ENCODE results near the gene CDCA3. TPM values are rescaled to one million over a fixed set of nuclear protein-coding genes. Genes with fewer than 3 reads are reported as not detected.

Gene CDCA3
- total and polyA plus RNA-seq, 2 of the 13 experiments (the other 11 are each of a cell fraction or from before 2014, with no cell fraction given): 32.7 to 56.5 TPM

- TF ChIP-seq ZNF816 (CRISPR knock-in tag; IDR thresholded peaks at IDR 0.05; ENCODE audit: borderline replicate concordance): no peak
- TF ChIP-seq ZBTB38 (CRISPR knock-in tag; IDR thresholded peaks at IDR 0.05): no peak
These were observed 1.7 kb upstream of the CDCA3 start (continued) for GRCh38 chr12:6852651-6853354.

- Histone ChIP-seq H3K4me2 (ENCODE audit: low read depth, low read length) (peak within 1 kb of the TSS; percentile 92), H3K4me1 (ENCODE audit: insufficient read depth, low read length) (peaks cover 33% of the 10 kb centered on the region), H3K27ac (ENCODE audit: extremely low read length, insufficient read depth, low read length) (peak within 1 kb of the TSS; percentile 82), H3K9ac (ENCODE audit: insufficient read depth, low read depth, low read length) (peak within 1 kb of the TSS; percentile 86), H3K27me3 (ENCODE audit: control insufficient read depth in 1 of 2, insufficient read depth in 2 of 2, low read length in 2 of 2) (no peaks in the 10 kb centered on the region), H2AFZ (ENCODE audit: low read length) (peak within 1 kb of the TSS; percentile 25), H4K20me1 (ENCODE audit: insufficient read depth, low read length) (no peaks in the 10 kb centered on the region; the same call in 1 of the 2 replicates), H3K36me3 (replicated peaks in 1 of 2; ENCODE audit: control insufficient read depth in 1 of 2, insufficient read depth in 2 of 2, low read length in 2 of 2) (peaks cover 8 to 48% of the 10 kb centered on the region in 2 experiments), H3K9me3 (ENCODE audit: low read length) (no peaks in the 10 kb centered on the region), H3K4me3 (replicated peaks in 1 of 3; ENCODE audit: insufficient read depth in 1 of 3, low read depth in 2 of 3, low read length in 3 of 3) (peak within 1 kb of the TSS; percentile 79 to 95 (median 85)), H3K79me2 (ENCODE audit: insufficient read depth, low read length) (peaks cover 37% of the 10 kb centered on the region)
- FAIRE-seq (no peak), DNase-seq (ENCODE audit: low spot score) (peak; percentile 98), ATAC-seq (peak; percentile 86)
- BruUV-seq (replicated peaks): TSS peak; percentile 73
- WGBS (ENCODE audit: low lambda C conversion rate): 2% methylated on average over 12 of the region's 65 CpGs
- in situ Hi-C loops (cut with HindIII; ENCODE audit: extremely low pct_ligation_motif_present, low pct_unique_long_range_greater_than_20kb): no loop called here
- CTCF ChIA-PET (ENCODE audit: low intra/inter-chr PET ratio, low total read pairs): interaction anchor here (0.9 kb wide), 1 partner anchor 17 kb away, joined by 3 read pairs; no protein-coding TSS in a partner anchor
- intact Hi-C loops (cut with micrococcal nuclease; ENCODE audit: unreplicated experiment): loop anchor here (1.0 to 2.0 kb wide), 2 partner anchors 17 to 21 kb away; partner anchors contain the start of gene SPSB2
- POLR2A ChIA-PET: interaction anchor here (0.8 to 5.2 kb wide), 28 partner anchors 9 to 318 kb away, joined by 3 to 132 read pairs (median 10); partner anchors contain the start of genes C12orf57, COPS7A, GAPDH and GNB3
- TF ChIP-seq ZNF225 (CRISPR knock-in tag; IDR thresholded peaks at IDR 0.05) (no peak), ZFP91 (CRISPR knock-in tag; IDR thresholded peaks at IDR 0.05; ENCODE audit: borderline replicate concordance) (peak; percentile 73; the same call in 1 of the 2 replicates), ARID5B (CRISPR knock-in tag; IDR thresholded peaks at IDR 0.05) (no peak; the same call in 1 of the 2 replicates), ZNF512B (CRISPR knock-in tag; IDR thresholded peaks at IDR 0.05; ENCODE audit: borderline replicate concordance) (no peak), YEATS4 (CRISPR knock-in tag; IDR thresholded peaks at IDR 0.05; ENCODE audit: borderline replicate concordance) (peak; percentile 67), MIXL1 (CRISPR knock-in tag; IDR thresholded peaks at IDR 0.05) (no peak), ZNF337 (CRISPR knock-in tag; IDR thresholded peaks at IDR 0.05; ENCODE audit: borderline replicate concordance, low read depth) (0 out of 2 replicates have a peak, but pooled peaks have one; percentile 60)
These were observed 1.0 kb upstream of the CDCA3 start, which contains the start of gene USP5 for GRCh38 chr12:6851921-6852650. USP5 (plus strand) TSS chr12:6852150; CDS start chr12:6852180, 30 bp downstream.

All from HepG2 (cell line).